HG02798 (cell line): ENCODE results near the gene HS6ST1.
"Not testable (repeated sequence)": the region's sequence is repeated elsewhere in the genome, so short reads cannot be mapped to it uniquely, and the experiment has no call there.

Experiments used
- ATAC-seq: cut with Tn5 transposase; IDR thresholded peaks from one replicate; pipeline ENCODE4 v1.9.1; 2021; ENCODE audit warnings: mild to moderate bottlenecking; ENCODE audit not compliant: unreplicated experiment, poor library complexity

HS6ST1 gene

GRCh38 chr2:128271597-128271910 lies 47.1 kb downstream of the HS6ST1 start:
- ATAC-seq: no peak

- no peak for ATAC-seq
Measured at GRCh38 chr2:128270672-128271596, 47.7 kb downstream of the HS6ST1 start.

GRCh38 chr2:128269990-128270671 lies 48.5 kb downstream of the HS6ST1 start:
- ATAC-seq: no peak

DNA sequence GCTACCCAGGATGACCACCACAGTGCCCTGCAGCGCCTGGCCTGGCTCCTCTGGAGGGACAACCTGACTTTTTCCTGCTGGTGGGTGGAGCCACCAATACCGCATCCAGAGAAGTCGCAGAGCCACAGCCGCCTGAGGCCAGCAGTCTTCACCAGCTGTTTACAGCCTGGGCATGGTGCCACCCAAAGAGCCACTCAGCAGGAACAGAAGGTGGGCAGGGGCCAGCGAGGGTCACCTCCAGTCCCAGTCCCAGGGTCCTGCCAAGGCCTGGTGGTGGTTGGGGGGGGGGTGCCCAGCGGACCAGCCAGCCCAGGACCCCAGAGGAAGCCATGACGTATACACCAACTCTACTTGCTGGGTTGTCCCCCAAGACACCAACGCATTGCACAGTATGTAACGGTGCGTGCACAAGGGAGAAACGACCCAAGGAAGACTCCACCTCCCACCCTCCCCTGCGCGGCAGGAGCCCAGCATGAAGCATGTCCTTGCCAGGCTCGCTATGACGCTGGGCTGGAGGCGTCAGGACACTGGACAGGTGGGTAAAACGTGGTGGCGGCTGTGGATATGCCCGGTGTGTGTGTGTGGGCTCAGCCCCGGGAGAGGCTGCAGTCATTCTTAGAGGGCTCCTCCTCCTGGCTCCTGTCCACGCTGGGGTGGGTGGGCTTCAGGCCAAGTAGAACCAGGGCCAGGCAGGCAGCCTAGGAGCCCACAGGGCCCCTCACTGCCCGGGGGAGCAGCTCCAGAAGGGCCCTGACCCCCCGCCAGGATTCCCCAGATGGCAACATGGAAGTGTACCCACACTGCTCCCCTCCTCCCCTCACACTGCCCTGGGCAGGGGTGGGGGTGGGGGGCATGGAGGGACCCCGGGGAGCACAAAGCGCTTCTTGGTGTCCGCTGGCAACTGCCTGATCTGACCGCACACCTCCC lies 49.3 kb downstream of the HS6ST1 start:
- ATAC-seq: no peak

DNA sequence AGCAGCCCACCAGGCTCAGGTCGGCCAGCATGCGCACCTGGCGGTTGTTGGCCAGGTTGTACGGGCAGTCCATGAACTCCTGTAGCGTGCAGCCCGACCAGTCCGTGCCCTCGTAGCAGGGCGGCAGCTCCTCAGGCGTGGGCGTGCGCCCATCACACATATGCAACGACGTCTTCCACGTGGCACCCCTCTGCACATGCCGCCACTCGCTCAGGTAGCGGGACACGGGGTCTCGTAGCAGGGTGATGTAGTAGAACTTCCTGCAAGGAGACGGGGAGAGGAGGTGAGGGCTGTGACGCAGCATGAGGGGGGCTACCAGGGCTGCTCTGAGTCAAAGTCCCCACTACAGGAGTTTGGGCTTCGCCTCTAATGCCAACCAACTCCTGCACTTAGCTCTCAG lies 50.1 kb downstream of the HS6ST1 start:
- not testable (repeated sequence) for ATAC-seq

DNA sequence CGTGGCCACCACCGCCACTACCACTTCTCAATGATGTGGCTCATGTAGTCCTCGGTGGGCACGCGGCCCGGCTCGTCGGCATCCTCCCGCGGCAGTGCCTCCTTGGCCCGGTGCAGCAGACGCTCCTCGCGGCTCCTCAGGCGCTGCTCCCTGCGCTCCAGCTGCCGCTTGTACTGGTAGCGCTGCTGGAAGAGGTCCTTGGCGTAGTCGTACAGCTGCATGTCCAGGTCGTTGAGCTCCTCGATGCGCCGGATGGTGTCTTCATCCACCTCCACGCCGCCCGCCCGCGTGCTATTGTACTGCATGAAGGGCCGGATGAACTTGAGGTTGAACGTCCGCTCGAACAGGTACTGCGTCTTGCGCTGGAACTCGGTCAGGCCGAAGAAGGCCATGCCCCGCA lies 50.5 kb downstream of the HS6ST1 start:
- ATAC-seq: not testable (repeated sequence)

GRCh38 chr2:128267649-128268048 lies 51.0 kb downstream of the HS6ST1 start:
- not testable (repeated sequence) for ATAC-seq

- ATAC-seq: not testable (repeated sequence)
Measured at GRCh38 chr2:128267197-128267596, 51.5 kb downstream of the HS6ST1 start.

- ATAC-seq: not testable (repeated sequence)
Measured at GRCh38 chr2:128266463-128266862, 52.2 kb downstream of the HS6ST1 start.

DNA sequence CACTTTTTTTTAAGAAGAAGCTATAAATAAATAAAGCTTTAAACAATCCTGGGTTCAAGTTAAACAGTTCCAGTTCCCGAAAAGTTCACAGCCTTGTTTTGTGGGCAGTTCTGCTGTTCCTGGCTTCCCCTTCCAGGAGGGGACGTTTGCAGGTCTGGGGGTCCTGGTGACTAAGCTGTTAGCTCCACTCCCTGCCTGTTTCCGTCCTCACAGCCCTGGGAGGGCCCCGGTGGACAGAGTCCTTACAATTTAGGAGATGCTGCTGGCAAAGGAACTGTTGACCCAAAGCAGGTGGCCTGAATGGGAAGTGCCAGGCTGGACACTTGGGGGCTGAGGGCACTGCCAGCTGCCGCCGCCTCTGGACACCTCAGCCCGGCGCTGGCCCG lies 53.1 kb downstream of the HS6ST1 start:
- not testable (repeated sequence) for ATAC-seq

DNA sequence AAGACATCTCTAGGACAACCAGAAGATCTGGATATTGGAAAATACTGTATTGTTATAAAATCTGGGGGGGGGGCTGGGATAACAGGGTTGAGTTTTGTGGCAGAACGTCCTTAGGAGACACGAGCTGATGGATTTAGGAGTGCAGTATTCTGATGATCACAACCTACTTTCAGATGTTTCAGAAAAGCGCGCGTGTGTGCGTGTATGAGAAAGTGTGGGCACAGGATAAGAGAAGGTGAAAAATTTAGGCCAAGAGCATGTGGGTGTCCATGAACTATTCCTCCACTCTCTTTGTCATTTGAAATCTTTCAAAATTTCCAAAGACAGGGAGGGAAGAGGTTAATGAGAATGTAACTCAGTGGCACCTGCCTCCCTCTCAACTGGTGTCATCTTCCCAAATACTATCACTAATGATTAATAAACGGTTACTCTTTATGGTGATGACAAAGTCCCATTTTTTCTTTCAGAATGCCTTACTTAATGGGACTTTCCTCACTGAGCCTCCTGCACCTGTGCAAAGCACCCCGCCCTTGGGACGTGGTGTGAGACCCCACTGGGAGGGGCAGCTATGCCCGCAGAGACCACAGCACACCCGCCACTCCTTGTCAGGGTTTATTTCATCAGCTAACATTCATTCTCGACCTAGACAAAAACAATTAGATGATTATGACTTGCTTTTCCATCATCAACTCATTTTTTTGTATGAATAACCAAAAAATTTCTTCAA lies 53.6 kb downstream of the HS6ST1 start:
- no peak for ATAC-seq

DNA sequence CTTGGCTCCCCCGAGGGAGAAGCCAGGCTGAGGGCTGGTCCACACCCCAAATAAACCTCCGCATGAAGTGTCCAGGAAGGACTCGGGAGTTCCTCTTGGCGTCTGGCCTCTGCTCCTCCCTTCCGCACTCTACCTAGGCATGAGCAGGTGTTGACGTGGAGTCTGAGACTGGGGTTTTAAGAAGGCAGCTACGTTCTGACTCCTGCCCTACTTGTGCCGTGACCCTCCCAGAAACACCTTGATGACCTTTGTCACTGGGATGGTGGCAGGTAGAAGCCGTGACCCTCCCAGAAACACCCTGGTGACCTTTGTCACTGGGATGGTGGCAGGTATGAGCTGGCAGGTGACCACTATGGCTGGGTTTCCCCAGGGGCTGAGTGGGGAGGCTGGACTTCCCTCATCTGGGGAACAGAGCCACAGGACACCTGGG lies 54.8 kb downstream of the HS6ST1 start:
- ATAC-seq: no peak

GRCh38 chr2:128262315-128263253 lies 56.1 kb downstream of the HS6ST1 start:
- ATAC-seq: no peak

DNA sequence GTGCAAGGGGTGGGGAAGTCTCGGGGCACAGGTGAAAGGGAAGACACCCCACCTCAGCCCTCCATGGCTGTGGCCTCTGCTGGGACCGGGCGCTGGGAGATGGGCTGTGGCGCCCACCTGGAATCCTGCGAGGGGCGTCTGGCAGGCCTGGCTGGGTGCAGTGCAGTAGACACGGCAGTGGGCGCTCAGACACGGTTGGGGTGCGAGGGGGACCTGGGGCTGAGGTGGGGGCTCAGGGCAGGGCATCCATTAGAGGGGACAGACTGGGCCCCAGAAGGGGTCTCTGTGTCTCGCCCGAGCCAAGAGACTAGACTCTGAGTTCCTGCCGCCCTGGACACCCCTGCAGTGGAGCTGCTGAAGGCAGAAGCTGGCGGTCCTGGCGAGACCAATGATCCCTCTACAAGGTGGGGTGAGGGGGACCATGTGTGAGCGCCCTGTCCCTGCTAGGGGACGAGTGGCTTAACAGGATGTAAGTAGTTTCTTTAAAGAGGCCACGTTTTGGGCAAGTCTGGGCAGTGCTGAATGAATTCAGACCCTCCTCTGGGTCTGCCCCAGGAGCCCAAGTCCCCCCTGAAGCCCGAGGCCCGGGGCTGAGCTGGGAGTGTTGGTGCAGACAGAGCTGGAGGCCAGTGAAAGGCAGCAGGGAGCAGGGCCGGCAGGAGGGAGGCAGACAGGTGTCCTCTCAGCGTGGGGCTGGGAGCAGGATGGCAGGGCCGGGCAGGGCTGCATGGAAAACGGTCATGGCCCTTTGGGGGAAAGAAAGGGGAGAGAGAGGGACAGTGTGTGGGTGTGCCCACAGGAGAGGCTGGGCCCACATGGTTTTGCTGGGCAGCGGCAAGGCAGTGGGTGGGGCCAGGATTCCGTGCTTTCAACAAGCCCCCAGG lies 57.2 kb downstream of the HS6ST1 start:
- no peak for ATAC-seq

GRCh38 chr2:128260239-128261138 lies 58.2 kb downstream of the HS6ST1 start:
- ATAC-seq: no peak

- no peak for ATAC-seq
Measured at GRCh38 chr2:128259585-128259984, 59.1 kb downstream of the HS6ST1 start.

- no peak for ATAC-seq
Measured at GRCh38 chr2:128258218-128258617, 60.5 kb downstream of the HS6ST1 start.
